NCI-H446 (cell line): ENCODE data around the gene IYD.

Source experiments
- DNase-seq, 2 experiments: peaks; one replicate each; lab custom pipeline; 2025; lab: John Stamatoyannopoulos, UW

Gene IYD

GRCh38 chr6:150368762-150369161 lies at the start of gene IYD:
IYD (plus strand) TSS chr6:150369012; CDS start chr6:150369032, 20 bp downstream.
- DNase-seq, result no peak

GRCh38 chr6:150319924-150320323 lies 48.9 kb upstream of the IYD start:
- no peak for DNase-seq

GRCh38 chr6:150320442-150320841 lies 48.4 kb upstream of the IYD start:
- no peak for DNase-seq

- no peak for DNase-seq
Measured at GRCh38 chr6:150322466-150322871, 46.3 kb upstream of the IYD start.

- no peak for DNase-seq
Measured at GRCh38 chr6:150323205-150323604, 45.6 kb upstream of the IYD start.

GRCh38 chr6:150324044-150324443 lies 44.8 kb upstream of the IYD start:
- DNase-seq, result no peak

GRCh38 chr6:150325066-150325772 lies 43.6 kb upstream of the IYD start:
- DNase-seq, result no peak

GRCh38 chr6:150327117-150327774 lies 41.6 kb upstream of the IYD start:
- DNase-seq, result no peak

GRCh38 chr6:150328744-150329405 lies 39.9 kb upstream of the IYD start:
- DNase-seq, result no peak

- DNase-seq, result no peak
Measured at GRCh38 chr6:150331344-150331743, 37.5 kb upstream of the IYD start.

GRCh38 chr6:150332939-150333584 lies 35.8 kb upstream of the IYD start:
- DNase-seq, result no peak

GRCh38 chr6:150333585-150333941 lies 35.2 kb upstream of the IYD start:
- DNase-seq, result no peak

- DNase-seq, result no peak
Measured at GRCh38 chr6:150334790-150335783, 33.7 kb upstream of the IYD start.

GRCh38 chr6:150336299-150336698 lies 32.5 kb upstream of the IYD start:
- no peak for DNase-seq

- DNase-seq, result no peak
Measured at GRCh38 chr6:150336708-150337107, 32.1 kb upstream of the IYD start.

- DNase-seq, result no peak
Measured at GRCh38 chr6:150342126-150342525, 26.7 kb upstream of the IYD start.

- DNase-seq, result no peak
Measured at GRCh38 chr6:150343434-150343833, 25.4 kb upstream of the IYD start.

- DNase-seq, result no peak
Measured at GRCh38 chr6:150345781-150346180, 23.0 kb upstream of the IYD start.

- no peak for DNase-seq
Measured at GRCh38 chr6:150346346-150346745, 22.5 kb upstream of the IYD start.

- no peak for DNase-seq
Measured at GRCh38 chr6:150347845-150348244, 21.0 kb upstream of the IYD start.

GRCh38 chr6:150349546-150349945 lies 19.3 kb upstream of the IYD start:
- no peak for DNase-seq
